ENCODE data around the gene PRDX6.
"Not testable (repeated sequence)": the region's sequence is repeated elsewhere in the genome, so short reads cannot be mapped to it uniquely, and the experiment has no call there.

The PRDX6 gene, protein sequence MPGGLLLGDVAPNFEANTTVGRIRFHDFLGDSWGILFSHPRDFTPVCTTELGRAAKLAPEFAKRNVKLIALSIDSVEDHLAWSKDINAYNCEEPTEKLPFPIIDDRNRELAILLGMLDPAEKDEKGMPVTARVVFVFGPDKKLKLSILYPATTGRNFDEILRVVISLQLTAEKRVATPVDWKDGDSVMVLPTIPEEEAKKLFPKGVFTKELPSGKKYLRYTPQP

DNA sequence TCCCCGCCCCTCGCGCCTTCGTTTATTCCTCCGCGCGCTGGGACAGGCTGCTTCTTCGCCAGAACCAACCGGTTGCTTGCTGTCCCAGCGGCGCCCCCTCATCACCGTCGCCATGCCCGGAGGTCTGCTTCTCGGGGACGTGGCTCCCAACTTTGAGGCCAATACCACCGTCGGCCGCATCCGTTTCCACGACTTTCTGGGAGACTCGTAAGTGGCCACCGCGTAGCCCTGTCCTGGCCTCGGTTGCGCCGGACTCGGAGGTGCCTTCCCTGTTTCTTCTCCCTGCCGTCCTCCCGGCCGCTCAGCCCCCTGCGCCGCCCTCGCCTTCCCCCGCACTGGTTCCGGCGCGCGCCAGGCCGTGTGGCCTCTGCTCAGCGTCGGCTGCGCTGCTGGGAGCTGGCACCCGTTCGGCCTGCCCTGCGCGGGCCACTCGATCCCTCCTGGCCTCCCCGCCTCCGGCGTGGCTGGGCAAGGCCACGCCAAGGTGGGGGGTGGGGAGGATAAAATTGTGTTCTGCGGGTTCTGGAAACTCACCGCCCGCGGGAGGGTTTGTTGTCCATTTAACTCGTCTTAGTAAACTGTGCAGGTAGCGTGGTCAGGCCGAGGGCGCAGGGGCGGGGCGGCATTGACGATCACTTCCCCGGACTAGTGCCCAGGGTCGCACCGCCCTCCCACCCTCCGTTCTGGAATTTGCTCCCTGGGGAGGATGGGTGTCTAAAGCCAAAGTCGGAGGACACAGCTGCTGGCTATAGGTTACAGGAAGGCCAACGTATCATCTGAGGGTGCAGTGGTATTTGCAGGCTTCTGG, at the start of gene PRDX6:
Gene PRDX6 (plus strand): TSS at position 50 of the 808 bp plus-strand sequence. CDS start 63 bp downstream, at position 113.
- peak; percentile 61 for DNase-seq

DNA sequence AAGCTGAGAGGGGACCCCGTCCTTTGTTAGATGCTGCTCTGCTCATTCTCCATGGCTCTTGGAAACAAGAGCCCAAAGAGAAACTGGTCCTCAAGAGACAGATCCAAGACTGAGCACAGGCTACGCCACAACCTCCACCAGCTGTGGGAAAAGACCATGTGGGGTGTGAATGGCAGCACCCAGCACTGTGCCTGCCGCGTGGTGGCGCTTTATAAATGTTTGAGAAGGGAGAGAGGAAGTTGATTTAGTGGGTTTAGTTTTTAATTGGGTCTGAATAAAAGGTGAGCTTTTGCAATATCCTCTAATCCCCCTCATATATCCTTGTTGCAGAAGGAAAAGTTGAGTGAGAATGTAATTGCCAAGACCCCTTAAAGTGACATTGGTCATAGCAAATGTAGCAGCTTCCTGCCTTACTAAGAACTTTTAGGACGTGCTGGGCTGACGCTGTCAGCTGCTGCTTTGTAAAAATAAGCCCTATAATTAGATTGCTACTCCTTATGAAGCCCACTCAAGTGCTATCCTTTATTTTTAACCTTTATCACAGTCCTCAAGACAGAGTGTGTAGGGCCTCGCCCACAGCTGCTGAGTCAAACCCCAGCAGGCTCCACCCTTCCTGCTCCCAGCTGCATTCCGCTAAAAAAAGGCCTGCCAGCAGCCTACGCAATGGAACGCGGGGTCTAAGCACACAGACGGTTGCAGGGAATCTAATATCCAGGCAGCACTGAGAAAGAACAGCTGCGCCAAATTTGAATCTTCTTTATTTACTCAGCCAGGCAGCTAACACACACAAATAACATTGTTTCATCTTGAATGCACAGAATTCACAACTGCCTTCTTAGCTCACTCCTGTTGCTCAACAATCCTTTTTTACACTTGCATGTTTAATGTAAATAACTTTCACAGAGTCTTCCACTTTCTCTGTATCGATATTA, 47.4 kb upstream of the PRDX6 start:
- peak; percentile 95 for DNase-seq

GRCh38 chr1:173430677-173431303, 46.3 kb upstream of the PRDX6 start:
- no peak for DNase-seq

GRCh38 chr1:173431304-173432045, 45.7 kb upstream of the PRDX6 start:
- peak; percentile 96 for DNase-seq

- DNase-seq: no peak
Observed at GRCh38 chr1:173432331-173432730, 44.8 kb upstream of the PRDX6 start.

DNA sequence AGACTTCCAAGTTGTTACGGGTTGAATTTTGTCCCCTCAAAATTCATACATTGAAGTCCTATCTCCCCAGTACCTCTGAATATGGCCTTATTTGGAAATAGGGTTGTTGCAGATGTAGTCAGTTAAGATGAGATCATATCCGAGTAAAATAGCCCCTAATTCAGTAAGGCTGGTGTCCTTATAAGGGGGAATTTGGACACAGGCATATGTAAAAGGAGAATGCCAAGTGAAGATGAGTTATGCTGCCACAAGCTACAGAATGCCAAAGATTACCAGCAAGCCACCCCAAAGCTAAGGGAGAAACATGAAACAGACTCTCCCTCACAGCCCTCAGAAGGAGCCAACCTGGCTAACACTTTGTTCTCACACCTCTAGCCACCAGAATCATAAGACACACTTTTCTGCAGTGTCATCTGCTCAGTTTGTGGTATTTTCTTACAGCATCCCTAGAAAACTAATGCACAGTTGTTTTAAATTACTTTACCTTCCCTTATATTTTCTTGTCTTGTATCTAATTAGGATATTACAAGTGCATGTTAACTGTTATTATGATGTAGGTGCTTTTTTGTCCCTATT, 43.3 kb upstream of the PRDX6 start:
- no peak for DNase-seq

DNA sequence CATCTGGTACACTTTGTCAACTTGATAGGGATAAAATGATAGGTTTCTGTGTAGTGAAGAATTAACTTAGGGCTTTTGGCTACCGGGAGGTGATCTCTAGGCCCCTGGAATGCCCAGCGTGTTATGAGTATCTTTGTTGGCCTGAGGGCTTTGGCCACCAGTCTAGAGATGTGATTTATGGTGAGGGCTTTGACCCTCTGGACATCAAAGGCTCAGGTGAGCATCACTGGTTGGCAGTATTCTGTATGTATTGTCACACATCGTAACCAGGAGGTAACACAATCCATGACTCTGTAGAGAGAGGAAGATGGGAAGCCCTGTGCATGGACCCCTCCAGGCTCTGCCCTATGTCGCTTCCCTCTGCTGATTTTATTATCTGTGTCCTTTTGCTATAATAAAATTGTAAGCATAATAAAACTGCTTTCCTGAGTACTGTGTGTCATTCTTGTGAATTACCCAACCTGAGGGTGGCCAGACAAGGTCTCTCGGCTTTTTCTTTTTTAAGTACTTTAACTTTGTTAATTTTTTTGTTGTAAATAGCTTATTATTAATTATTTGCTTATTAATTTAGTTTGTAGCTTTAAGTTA, 40.2 kb upstream of the PRDX6 start:
- DNase-seq: no peak

GRCh38 chr1:173438675-173439074, 38.5 kb upstream of the PRDX6 start:
- no peak for DNase-seq

DNA sequence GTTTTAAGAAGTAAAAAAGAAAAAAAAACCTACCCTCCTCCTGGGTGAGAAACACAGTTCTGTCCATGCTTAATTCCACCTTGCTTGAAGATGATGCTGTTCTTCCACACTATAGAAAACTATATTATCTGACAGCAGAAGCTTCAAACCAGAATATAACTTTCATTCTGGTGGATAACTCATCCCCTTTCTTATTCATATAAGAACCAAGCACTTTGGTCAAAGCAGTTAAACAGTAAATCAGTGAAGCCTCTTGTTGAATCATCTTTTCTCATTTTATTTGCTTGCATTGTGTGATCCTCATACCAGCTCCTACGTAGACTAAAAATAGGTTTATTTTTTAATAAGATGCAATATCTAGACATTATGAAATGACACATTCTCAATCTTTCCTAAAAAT, 36.7 kb upstream of the PRDX6 start:
- DNase-seq: no peak

- no peak for DNase-seq
Observed at GRCh38 chr1:173444757-173445156, 32.4 kb upstream of the PRDX6 start.

DNA sequence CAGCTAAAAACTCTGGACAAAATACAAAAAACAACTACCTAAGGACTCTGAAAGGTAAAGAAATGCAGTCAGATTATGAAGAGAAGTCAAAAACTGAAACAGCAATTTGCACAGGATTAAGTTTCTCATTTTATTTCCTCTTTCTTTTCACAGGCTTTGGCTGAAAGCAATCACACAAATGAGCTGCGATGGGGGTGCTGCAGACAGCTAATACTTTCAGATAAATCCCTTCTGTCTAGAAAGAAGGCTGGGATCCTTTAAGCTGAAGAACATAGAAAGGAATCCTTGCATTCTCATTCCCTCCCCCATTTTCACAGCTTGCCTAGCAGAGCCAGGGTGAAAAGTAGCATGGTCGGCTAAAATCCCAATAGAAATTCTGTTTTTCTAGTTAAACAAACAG, 32.0 kb upstream of the PRDX6 start:
- no peak for DNase-seq

- no peak for DNase-seq
Observed at GRCh38 chr1:173445656-173446055, 31.5 kb upstream of the PRDX6 start.

GRCh38 chr1:173447224-173447623, 29.9 kb upstream of the PRDX6 start:
- DNase-seq: no peak

DNA sequence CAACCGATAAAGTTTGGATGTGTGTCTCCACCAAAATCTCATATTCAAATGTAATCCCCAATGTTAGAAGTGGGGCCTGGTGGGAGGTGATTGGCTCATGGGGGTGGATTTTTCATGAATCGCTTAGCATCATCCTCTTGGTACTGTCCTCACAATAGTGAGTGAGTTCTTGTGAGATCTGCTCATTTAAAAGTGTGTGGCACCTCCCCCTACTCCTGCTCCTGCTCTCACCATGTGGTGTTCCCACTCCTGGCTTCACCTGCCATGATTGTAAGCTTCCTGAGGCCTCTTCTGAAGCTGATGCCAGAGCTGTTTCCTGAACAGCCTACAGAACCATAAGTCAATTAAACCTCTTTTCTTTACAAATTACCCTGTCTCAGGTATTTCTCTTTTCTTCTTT, 28.2 kb upstream of the PRDX6 start:
- DNase-seq: no peak

DNA sequence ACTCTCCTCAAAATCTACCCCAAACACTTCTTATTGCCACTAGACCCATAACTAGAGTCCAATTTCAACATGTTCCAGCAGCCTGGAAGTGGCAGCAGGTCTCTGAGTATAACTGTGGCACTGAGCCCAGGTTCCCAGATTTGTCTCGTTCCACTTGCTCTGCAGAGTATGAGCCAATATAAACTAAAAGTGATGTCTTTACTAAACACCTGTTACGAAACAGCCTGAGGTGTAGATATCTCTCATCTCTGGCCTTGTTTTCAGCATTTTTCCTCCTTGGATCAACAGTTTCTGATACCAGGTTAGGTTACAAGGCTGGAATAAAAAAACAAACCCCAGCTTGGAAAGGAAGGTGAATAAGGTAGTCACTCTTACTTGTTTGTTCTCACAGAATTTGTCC, 25.2 kb upstream of the PRDX6 start:
- no peak for DNase-seq

- DNase-seq: no peak
Observed at GRCh38 chr1:173453982-173454381, 23.2 kb upstream of the PRDX6 start.

DNA sequence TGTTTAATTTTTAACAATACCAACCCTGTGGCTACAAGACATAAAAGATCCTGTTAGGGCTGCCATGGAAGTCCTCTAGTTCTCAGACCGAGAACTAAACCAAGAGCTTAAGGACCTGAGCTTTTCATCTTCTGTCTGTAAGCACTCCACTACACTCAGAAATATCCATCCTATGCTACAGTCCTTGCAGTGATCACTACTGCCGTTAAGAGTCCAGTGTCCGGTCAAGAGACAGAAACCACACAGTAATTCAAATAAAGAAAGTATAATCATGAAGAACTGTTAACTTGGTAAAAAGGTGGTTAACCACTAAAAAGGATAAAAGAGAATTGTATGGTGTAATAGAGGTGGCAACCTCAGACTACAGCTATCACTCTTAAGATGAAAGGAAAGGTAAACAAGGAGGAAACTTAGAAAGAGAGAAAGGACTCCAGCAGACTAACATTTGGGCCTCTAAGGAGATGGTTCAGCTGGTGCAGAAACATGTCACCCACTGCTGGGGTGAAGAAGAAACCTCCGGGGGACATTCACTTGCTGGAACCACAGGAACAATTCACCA, 22.1 kb upstream of the PRDX6 start:
- no peak for DNase-seq

DNA sequence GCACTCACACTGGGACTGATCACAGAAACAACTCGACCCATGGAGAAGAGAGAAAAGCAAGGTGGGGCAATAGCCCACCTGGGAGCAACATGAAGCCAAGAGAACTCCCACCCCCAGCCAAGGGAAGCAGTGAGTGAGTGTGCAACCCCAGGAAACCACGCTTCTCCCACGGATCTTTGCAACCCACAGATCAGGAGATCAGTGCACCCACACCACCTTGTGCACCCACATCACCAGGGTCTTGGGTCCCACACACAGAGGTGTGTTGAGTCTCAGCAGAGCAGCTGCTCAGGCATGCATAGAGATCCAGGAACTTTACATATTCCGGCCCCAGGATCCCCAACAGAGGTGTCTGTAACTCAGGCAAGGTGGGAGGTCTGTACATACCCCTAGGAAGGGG, 17.2 kb upstream of the PRDX6 start:
- DNase-seq: no peak

GRCh38 chr1:173462666-173463065, 14.5 kb upstream of the PRDX6 start:
- not testable (repeated sequence) for DNase-seq

- not testable (repeated sequence) for DNase-seq
Observed at GRCh38 chr1:173464185-173464584, 12.9 kb upstream of the PRDX6 start.

GRCh38 chr1:173467426-173467825, 9.7 kb upstream of the PRDX6 start:
- DNase-seq: no peak

Data from hematopoietic multipotent progenitor cell treated with erythropoietin and hydrocortisone succinate and interleukin-3 and kit ligand, for 4 days (in vitro differentiated cells).